Lung (tissue), 12 donors: ENCODE data around the gene MAGI2. TPM values are rescaled to one million over a fixed set of nuclear protein-coding genes. Genes with fewer than 3 reads are reported as not detected.

ENCODE experiments used
- ATAC-seq: fragments of 200-7000 bp; cut with Tn5 transposase; one replicate; pipeline ENCODE4 v1.9.1; 2020; ENCODE audit warnings: moderate number of reproducible peaks; ENCODE audit not compliant: insufficient read depth, low FRiP score
- DNase-seq, 3 donors: peaks; one replicate each; pipeline ENCODE4 v3.0.0-alpha.2; 2013 to 2017
- H3K27ac ChIP-seq, 2 donors: one replicate each; pipeline ENCODE4 v1.5.1; 2013; ENCODE audit warnings: mild to moderate bottlenecking in 2 of 2, moderate library complexity in 2 of 2, control low read depth in 1 of 2, inconsistent platforms in 1 of 2, low read depth in 1 of 2, low read length in 1 of 2
- H3K27me3 ChIP-seq, 3 donors: one replicate each; pipeline ENCODE4 v1.5.1; 2013; ENCODE audit warnings: low read length in 2 of 3; ENCODE audit not compliant: control insufficient read depth in 3 of 3, insufficient read depth in 3 of 3
- H3K36me3 ChIP-seq, 4 donors: one replicate each; pipeline ENCODE4 v1.5.1; 2013; ENCODE audit warnings: low read length in 4 of 4, mild to moderate bottlenecking in 1 of 4, moderate library complexity in 1 of 4; ENCODE audit not compliant: control insufficient read depth in 4 of 4, insufficient read depth in 4 of 4
- H3K4me1 ChIP-seq, 5 donors: one replicate each; pipeline ENCODE4 v1.5.1; 2013; ENCODE audit warnings: low read length in 5 of 5, mild to moderate bottlenecking in 2 of 5, moderate library complexity in 1 of 5; ENCODE audit not compliant: control insufficient read depth in 5 of 5, insufficient read depth in 5 of 5
- H3K4me3 ChIP-seq: one replicate; pipeline ENCODE4 v1.5.1; 2013; ENCODE audit warnings: mild to moderate bottlenecking, control low read depth, moderate library complexity
- H3K9ac ChIP-seq, 2 donors: one replicate each; pipeline ENCODE4 v1.5.1; 2013; ENCODE audit warnings: low read length in 2 of 2, control low read depth in 1 of 2; ENCODE audit not compliant: insufficient read depth in 1 of 2
- H3K9me3 ChIP-seq, 4 donors: one replicate each; pipeline ENCODE4 v1.5.1; 2013; ENCODE audit warnings: low read length in 3 of 4, mild to moderate bottlenecking in 1 of 4, moderate library complexity in 1 of 4; ENCODE audit not compliant: control insufficient read depth in 4 of 4, insufficient read depth in 3 of 4
- WGBS, 2 donors: extraction: QIAGEN DNeasy Blood & Tissue Kit; methylation state at CpG; one replicate each; pipeline ENCODE4 v1.1.7; 2013; 5-methylcytosine and 5-hydroxymethylcytosine counted together
- polyA plus RNA-seq, 2 donors: library from polyadenylated mRNA; stranded (reverse); fragments of 200-250 nt; gene quantifications; one replicate each; pipeline ENCODE4 v1.2.1, GENCODE V29; 2013
- total RNA-seq, 2 donors: library from RNA; depleted of rRNA in 1 of 2; stranded (reverse); fragments of >200 nt in 1 of 2; gene quantifications; one replicate each; pipeline ENCODE4 v1.2.1, GENCODE V29; 2014 to 2021
- TF ChIP-seq, protein P1 (sequence below): IDR thresholded peaks from 2 replicates; pipeline ENCODE4 v1.5.1; 2012; ENCODE audit warnings: mild to moderate bottlenecking; ENCODE audit errors: control extremely low read depth, extremely low read depth
- donor health status: control.
- donor health status: control.
- donor health status: Bipolar disorder and iron deficiency.
- donor health status: healthy.
- donor health status: DM: yes; HTN: yes; CAD: no.

Gene MAGI2
- total and polyA plus RNA-seq, 4 donors = 0.94 to 18.0 (median 5.3) TPM

GRCh38 chr7:78684201-78684600 is 769.3 kb downstream of the MAGI2 start:
- ATAC-seq (no peak), DNase-seq (no peak)
- Histone ChIP-seq H3K9me3 (no peaks in the 10 kb centered on the region), H3K4me3 (no peak overlapping the region), H3K27me3 (no peaks in the 10 kb centered on the region), H3K27ac (no peak overlapping the region), H3K36me3 (no peaks in the 10 kb centered on the region), H3K9ac (no peak overlapping the region), H3K4me1 (no peaks in the 10 kb centered on the region)
- WGBS, 2 donors = 71 to 78% methylated on average over 1 of the region's 1 CpG
- TF ChIP-seq, protein P1, sequence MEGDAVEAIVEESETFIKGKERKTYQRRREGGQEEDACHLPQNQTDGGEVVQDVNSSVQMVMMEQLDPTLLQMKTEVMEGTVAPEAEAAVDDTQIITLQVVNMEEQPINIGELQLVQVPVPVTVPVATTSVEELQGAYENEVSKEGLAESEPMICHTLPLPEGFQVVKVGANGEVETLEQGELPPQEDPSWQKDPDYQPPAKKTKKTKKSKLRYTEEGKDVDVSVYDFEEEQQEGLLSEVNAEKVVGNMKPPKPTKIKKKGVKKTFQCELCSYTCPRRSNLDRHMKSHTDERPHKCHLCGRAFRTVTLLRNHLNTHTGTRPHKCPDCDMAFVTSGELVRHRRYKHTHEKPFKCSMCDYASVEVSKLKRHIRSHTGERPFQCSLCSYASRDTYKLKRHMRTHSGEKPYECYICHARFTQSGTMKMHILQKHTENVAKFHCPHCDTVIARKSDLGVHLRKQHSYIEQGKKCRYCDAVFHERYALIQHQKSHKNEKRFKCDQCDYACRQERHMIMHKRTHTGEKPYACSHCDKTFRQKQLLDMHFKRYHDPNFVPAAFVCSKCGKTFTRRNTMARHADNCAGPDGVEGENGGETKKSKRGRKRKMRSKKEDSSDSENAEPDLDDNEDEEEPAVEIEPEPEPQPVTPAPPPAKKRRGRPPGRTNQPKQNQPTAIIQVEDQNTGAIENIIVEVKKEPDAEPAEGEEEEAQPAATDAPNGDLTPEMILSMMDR = no peak

DNA sequence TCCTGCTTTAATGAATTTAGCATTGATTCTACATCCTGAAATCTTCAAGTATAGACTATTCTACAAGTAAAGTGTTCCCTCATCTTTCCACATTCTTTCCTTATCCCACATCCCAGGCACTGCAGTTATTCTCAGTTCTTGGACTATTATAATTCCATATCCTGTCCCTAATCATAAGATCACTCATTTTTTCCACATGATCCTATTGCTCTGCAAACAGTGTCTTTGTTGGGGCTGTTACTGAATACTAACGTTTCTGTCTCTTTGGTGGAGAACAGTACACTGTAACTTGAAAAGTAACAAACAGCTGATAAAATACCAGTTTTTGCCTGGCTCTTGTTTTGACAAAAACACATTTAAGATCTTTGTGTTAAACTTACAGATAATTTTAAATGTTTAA is 769.9 kb downstream of the MAGI2 start:
- H3K9ac ChIP-seq = no peak overlapping the region
- no peak overlapping the region for H3K27ac ChIP-seq
- no peaks in the 10 kb centered on the region for H3K4me1 ChIP-seq
- TF ChIP-seq, protein P1 = no peak
- ATAC-seq = no peak
- 48 to 71% methylated on average over 1 of the region's 1 CpG for WGBS, 2 donors
- H3K4me3 ChIP-seq = no peak overlapping the region
- no peaks in the 10 kb centered on the region for H3K27me3 ChIP-seq
- no peaks in the 10 kb centered on the region for H3K36me3 ChIP-seq
- H3K9me3 ChIP-seq = no peaks in the 10 kb centered on the region
- DNase-seq = no peak

DNA sequence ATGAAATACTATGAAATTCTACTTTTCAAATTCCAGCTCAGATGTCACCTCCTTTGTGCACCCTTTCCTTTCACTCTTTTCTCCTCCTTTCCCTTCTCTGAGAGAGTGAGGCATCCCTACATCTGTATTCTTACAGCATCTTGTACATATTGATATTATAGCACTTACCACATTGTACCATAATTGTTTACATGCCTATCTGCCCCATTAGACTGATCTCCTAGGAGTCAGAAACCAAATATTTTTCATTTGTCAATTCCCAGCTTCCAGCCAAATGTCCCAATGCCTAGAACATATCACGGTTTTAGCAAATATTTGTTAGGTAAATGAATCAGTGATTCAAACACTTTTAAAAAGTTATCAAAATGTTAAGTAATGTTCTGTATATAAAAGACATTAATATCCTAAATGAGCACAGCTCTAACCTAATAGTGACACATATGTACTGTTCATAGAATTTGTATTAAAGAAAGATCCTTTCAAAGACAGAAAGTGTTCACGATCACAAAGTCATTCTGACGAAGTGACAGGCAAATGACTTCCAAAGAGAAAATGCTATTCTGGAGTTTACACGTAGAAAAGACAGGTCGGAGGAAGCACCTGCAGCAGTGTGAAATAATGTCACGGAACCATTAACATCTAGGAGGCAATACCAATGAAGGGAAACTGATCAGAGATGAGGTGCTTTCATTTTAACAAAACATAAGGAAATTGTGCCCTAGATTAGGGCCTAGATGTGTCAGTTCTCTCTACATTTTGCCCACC is 774.2 kb downstream of the MAGI2 start:
- TF ChIP-seq, protein P1 = no peak
- WGBS, 2 donors = 79 to 80% methylated on average over 6 of the region's 6 CpGs
- Histone ChIP-seq H3K27me3 (no peaks in the 10 kb centered on the region), H3K36me3 (no peaks in the 10 kb centered on the region), H3K27ac (no peak overlapping the region), H3K9me3 (no peaks in the 10 kb centered on the region), H3K9ac (no peak overlapping the region), H3K4me1 (no peaks in the 10 kb centered on the region), H3K4me3 (no peak overlapping the region)
- no peak for DNase-seq
- ATAC-seq = no peak

- 89 to 91% methylated on average over 2 of the region's 2 CpGs for WGBS, 2 donors
- H3K4me1 ChIP-seq = no peaks in the 10 kb centered on the region
Measured at GRCh38 chr7:78677391-78677790, 776.1 kb downstream of the MAGI2 start.

More at GRCh38 chr7:78677391-78677790, 776.1 kb downstream of the MAGI2 start:
- H3K27ac ChIP-seq = no peak overlapping the region
- no peaks in the 10 kb centered on the region for H3K9me3 ChIP-seq
- no peak for DNase-seq
- TF ChIP-seq, protein P1 = no peak
- H3K27me3 ChIP-seq = no peaks in the 10 kb centered on the region
- ATAC-seq = no peak
- no peak overlapping the region for H3K4me3 ChIP-seq
- H3K36me3 ChIP-seq = no peaks in the 10 kb centered on the region
- H3K9ac ChIP-seq = no peak overlapping the region
